Activated CD8-positive, alpha-beta T cell treated with anti-CD3 and anti-CD28 coated beads, Interleukin-2, amount 10 ng/mL, durations not matched to agents 7 days and 5 days (primary cell): Measurements from ENCODE around the gene CDK14. TPM values are rescaled to one million over a fixed set of nuclear protein-coding genes. Genes with fewer than 3 reads are reported as not detected.

Experiments
- ATAC-seq: fragments of 150-1000 bp; cut with Tn5 transposase; one replicate; pipeline ENCODE4 v1.10.0; 2021; ENCODE audit warnings: moderate library complexity
- CTCF ChIA-PET: fragments of 350-600 bp; sonication (Branson Sonifier 250); formaldehyde crosslinking; loops from one replicate; lab custom pipeline; 2021; ENCODE audit warnings: antibody characterized with exemption; lab: Charles Lee
- POLR2A ChIA-PET: fragments of 350-600 bp; sonication (Branson Sonifier 250); formaldehyde crosslinking; loops from one replicate; lab custom pipeline; 2021; ENCODE audit warnings: antibody characterized with exemption; lab: Charles Lee
- DNase-seq: peaks from one replicate; pipeline ENCODE4 v3.0.0-alpha.2; 2020
- H3K27ac Mint-ChIP-seq: one replicate; pipeline ENCODE4 v1.8.0; 2021; ENCODE audit warnings: mild to moderate bottlenecking, mixed read lengths
- H3K27me3 Mint-ChIP-seq: one replicate; pipeline ENCODE4 v1.8.0; 2021; ENCODE audit warnings: low read depth, mixed read lengths
- H3K36me3 Mint-ChIP-seq: one replicate; pipeline ENCODE4 v1.8.0; 2021; ENCODE audit warnings: low read depth, mixed read lengths
- H3K4me1 Mint-ChIP-seq: one replicate; pipeline ENCODE4 v1.8.0; 2021; ENCODE audit warnings: low read depth, mixed read lengths
- H3K4me3 Mint-ChIP-seq: one replicate; pipeline ENCODE4 v1.8.0; 2021; ENCODE audit warnings: mild to moderate bottlenecking, mixed read lengths
- H3K9me3 Mint-ChIP-seq: one replicate; pipeline ENCODE4 v1.8.0; 2022; ENCODE audit warnings: mixed read lengths; ENCODE audit not compliant: insufficient read depth
- total RNA-seq, 2 experiments: library from RNA; stranded (reverse); gene quantifications; one replicate each; pipeline ENCODE4 v1.2.3, GENCODE V29; 2021

CDK14 gene
- total RNA-seq, 2 experiments from 2014 or later, result not detected

- ChIA-PET POLR2A (no interaction called here), CTCF (no interaction called here)
- no peak for DNase-seq
- no peak for ATAC-seq
- Mint-ChIP-seq H3K27me3 (no peaks in the 10 kb centered on the region), H3K4me1 (no peaks in the 10 kb centered on the region), H3K9me3 (no peaks in the 10 kb centered on the region), H3K4me3 (no peak overlapping the region), H3K36me3 (no peaks in the 10 kb centered on the region), H3K27ac (no peak overlapping the region)
Observed at GRCh38 chr7:90833443-90833842, 237.3 kb downstream of the CDK14 start.

- no peaks in the 10 kb centered on the region for H3K27me3 Mint-ChIP-seq
- ATAC-seq (no peak), DNase-seq (no peak)
- ChIA-PET CTCF (no interaction called here), POLR2A (no interaction called here)
- H3K4me3 Mint-ChIP-seq, result no peak overlapping the region
- peaks cover 7% of the 10 kb centered on the region for H3K9me3 Mint-ChIP-seq
- H3K36me3 Mint-ChIP-seq, result no peaks in the 10 kb centered on the region
- no peaks in the 10 kb centered on the region for H3K4me1 Mint-ChIP-seq
- no peak overlapping the region for H3K27ac Mint-ChIP-seq
Observed at GRCh38 chr7:90834771-90835170, 238.7 kb downstream of the CDK14 start.

GRCh38 chr7:90835861-90836260 is 239.7 kb downstream of the CDK14 start:
- Mint-ChIP-seq H3K36me3 (no peaks in the 10 kb centered on the region), H3K4me1 (no peaks in the 10 kb centered on the region), H3K9me3 (peaks cover 7% of the 10 kb centered on the region), H3K4me3 (no peak overlapping the region), H3K27me3 (no peaks in the 10 kb centered on the region), H3K27ac (no peak overlapping the region)
- POLR2A ChIA-PET, result no interaction called here
- CTCF ChIA-PET, result no interaction called here
- ATAC-seq (no peak), DNase-seq (no peak)

GRCh38 chr7:90836937-90837336 is 240.8 kb downstream of the CDK14 start:
- ATAC-seq (no peak), DNase-seq (no peak)
- POLR2A ChIA-PET, result no interaction called here
- CTCF ChIA-PET, result no interaction called here
- Mint-ChIP-seq H3K36me3 (no peaks in the 10 kb centered on the region), H3K27ac (no peak overlapping the region), H3K9me3 (peaks cover 7% of the 10 kb centered on the region), H3K27me3 (no peaks in the 10 kb centered on the region), H3K4me3 (no peak overlapping the region), H3K4me1 (no peaks in the 10 kb centered on the region)

- H3K4me3 Mint-ChIP-seq, result no peak overlapping the region
- POLR2A ChIA-PET, result no interaction called here
- H3K27me3 Mint-ChIP-seq, result no peaks in the 10 kb centered on the region
- H3K27ac Mint-ChIP-seq, result no peak overlapping the region
- CTCF ChIA-PET, result no interaction called here
- no peaks in the 10 kb centered on the region for H3K36me3 Mint-ChIP-seq
- DNase-seq (no peak), ATAC-seq (no peak)
- peaks cover 7% of the 10 kb centered on the region for H3K9me3 Mint-ChIP-seq
- H3K4me1 Mint-ChIP-seq, result no peaks in the 10 kb centered on the region
Observed at GRCh38 chr7:90838799-90839198, 242.7 kb downstream of the CDK14 start.

DNA sequence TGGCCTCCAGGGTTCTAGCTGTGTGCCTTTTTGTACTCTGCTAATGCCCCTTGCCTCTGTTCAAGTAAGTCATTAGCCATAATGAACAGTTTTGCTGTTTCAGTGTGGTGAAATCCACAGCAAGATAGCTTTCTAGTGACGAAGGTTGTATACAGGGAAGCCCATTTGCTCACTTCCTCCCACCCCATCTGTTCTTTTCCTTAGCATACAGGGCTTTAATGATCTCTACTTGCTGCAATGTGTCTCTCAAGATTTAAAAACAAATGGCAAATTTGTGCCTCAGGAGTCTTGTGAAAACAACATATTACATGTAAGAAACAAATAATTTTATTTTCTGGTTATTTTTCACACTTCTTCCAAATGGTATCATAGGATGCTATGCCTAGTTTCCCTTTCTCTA is 243.2 kb downstream of the CDK14 start:
- Mint-ChIP-seq H3K4me3 (no peak overlapping the region), H3K27ac (no peak overlapping the region), H3K27me3 (no peaks in the 10 kb centered on the region), H3K9me3 (peaks cover 7% of the 10 kb centered on the region), H3K4me1 (no peaks in the 10 kb centered on the region), H3K36me3 (no peaks in the 10 kb centered on the region)
- ChIA-PET CTCF (no interaction called here), POLR2A (no interaction called here)
- ATAC-seq (no peak), DNase-seq (no peak)

- Mint-ChIP-seq H3K4me3 (no peak overlapping the region), H3K27me3 (no peaks in the 10 kb centered on the region), H3K9me3 (peaks cover 7% of the 10 kb centered on the region), H3K27ac (no peak overlapping the region), H3K4me1 (no peaks in the 10 kb centered on the region), H3K36me3 (no peaks in the 10 kb centered on the region)
- ATAC-seq (no peak), DNase-seq (no peak)
- CTCF ChIA-PET, result no interaction called here
- POLR2A ChIA-PET, result no interaction called here
Observed at GRCh38 chr7:90839727-90840291, 243.7 kb downstream of the CDK14 start.

- ATAC-seq (no peak), DNase-seq (no peak)
- Mint-ChIP-seq H3K36me3 (no peaks in the 10 kb centered on the region), H3K27me3 (no peaks in the 10 kb centered on the region), H3K4me3 (no peak overlapping the region), H3K4me1 (no peaks in the 10 kb centered on the region), H3K27ac (no peak overlapping the region), H3K9me3 (peaks cover 7% of the 10 kb centered on the region)
- CTCF ChIA-PET, result no interaction called here
- POLR2A ChIA-PET, result no interaction called here
Observed at GRCh38 chr7:90841759-90842429, 245.8 kb downstream of the CDK14 start.

DNA sequence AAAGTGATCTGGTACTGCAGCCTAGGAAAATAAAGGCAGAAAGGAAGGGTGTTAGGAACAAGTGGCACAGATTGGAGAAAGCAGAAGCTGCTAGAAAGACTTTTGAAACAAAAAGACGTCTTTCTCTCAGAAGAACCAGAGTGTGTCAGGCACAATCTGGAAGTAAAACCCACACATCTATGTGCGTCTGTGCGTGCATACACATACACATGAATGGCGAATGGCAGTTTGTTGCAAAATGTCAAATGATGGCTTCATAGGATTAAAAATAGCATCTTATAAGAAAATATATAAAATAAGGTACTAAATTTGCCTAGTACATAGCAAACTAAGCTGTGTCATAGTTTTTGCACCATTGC is 246.3 kb downstream of the CDK14 start:
- H3K27ac Mint-ChIP-seq, result no peak overlapping the region
- no peaks in the 10 kb centered on the region for H3K36me3 Mint-ChIP-seq
- H3K27me3 Mint-ChIP-seq, result no peaks in the 10 kb centered on the region
- DNase-seq (no peak), ATAC-seq (no peak)
- ChIA-PET CTCF (no interaction called here), POLR2A (no interaction called here)
- peaks cover 7% of the 10 kb centered on the region for H3K9me3 Mint-ChIP-seq
- H3K4me1 Mint-ChIP-seq, result no peaks in the 10 kb centered on the region
- H3K4me3 Mint-ChIP-seq, result no peak overlapping the region

DNA sequence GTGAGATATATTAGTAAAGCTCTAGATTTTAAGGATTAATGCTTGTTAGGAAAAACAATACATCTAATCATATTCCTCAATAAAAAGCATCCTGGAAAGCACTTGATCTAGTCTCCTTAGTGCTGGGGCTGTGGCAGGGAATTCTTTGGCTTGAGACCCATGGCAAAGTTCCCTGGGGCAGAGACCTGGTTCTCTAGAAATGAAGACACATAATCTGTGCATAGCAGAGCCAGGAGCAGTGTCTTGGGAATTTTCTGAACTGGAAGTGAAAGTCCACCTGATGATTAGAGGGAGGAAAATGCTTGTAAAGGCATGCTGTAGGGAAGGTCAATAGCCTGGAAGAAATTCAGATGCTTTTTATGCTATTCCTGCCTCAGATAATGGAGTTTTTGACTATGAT is 247.4 kb downstream of the CDK14 start:
- Mint-ChIP-seq H3K9me3 (peaks cover 7% of the 10 kb centered on the region), H3K4me3 (no peak overlapping the region), H3K36me3 (no peaks in the 10 kb centered on the region), H3K27me3 (no peaks in the 10 kb centered on the region), H3K4me1 (no peaks in the 10 kb centered on the region), H3K27ac (no peak overlapping the region)
- ATAC-seq (no peak), DNase-seq (no peak)
- CTCF ChIA-PET, result no interaction called here
- POLR2A ChIA-PET, result no interaction called here

DNA sequence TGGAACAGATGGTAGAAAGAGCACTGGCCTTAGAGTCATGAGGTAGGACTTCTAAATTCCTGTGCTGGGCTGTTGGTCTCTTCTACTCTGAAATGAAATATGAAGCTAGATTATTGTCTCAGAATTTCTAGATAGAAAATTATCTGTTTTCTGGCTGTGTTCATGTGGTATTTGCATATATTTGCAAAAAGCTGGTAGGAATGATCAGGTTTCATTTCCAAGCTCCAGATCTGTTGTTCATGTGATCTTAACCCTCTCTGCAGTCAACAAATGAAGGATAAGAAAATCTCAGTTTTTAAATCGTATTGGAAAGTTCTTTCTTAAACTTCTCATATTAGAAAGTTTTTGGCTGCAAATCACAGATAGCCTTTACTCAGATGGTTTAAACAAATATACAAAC is 248.3 kb downstream of the CDK14 start:
- CTCF ChIA-PET, result no interaction called here
- Mint-ChIP-seq H3K4me1 (no peaks in the 10 kb centered on the region), H3K4me3 (no peak overlapping the region), H3K9me3 (no peaks in the 10 kb centered on the region), H3K27me3 (no peaks in the 10 kb centered on the region), H3K36me3 (no peaks in the 10 kb centered on the region), H3K27ac (no peak overlapping the region)
- no peak for ATAC-seq
- no peak for DNase-seq
- POLR2A ChIA-PET, result no interaction called here

GRCh38 chr7:90846192-90846591 is 250.1 kb downstream of the CDK14 start:
- POLR2A ChIA-PET, result no interaction called here

GRCh38 chr7:90850066-90850465 is 253.9 kb downstream of the CDK14 start:
- H3K36me3 Mint-ChIP-seq, result no peaks in the 10 kb centered on the region
- H3K4me3 Mint-ChIP-seq, result no peak overlapping the region
- DNase-seq, result no peak
- ChIA-PET POLR2A (no interaction called here), CTCF (no interaction called here)
- no peak overlapping the region for H3K27ac Mint-ChIP-seq
- H3K9me3 Mint-ChIP-seq, result no peaks in the 10 kb centered on the region
- ATAC-seq, result no peak
- H3K4me1 Mint-ChIP-seq, result no peaks in the 10 kb centered on the region
- no peaks in the 10 kb centered on the region for H3K27me3 Mint-ChIP-seq

More at GRCh38 chr7:90846192-90846591, 250.1 kb downstream of the CDK14 start:
- Mint-ChIP-seq H3K4me1 (no peaks in the 10 kb centered on the region), H3K27ac (no peak overlapping the region), H3K9me3 (no peaks in the 10 kb centered on the region), H3K4me3 (no peak overlapping the region), H3K36me3 (no peaks in the 10 kb centered on the region), H3K27me3 (no peaks in the 10 kb centered on the region)
- ATAC-seq (no peak), DNase-seq (no peak)
- CTCF ChIA-PET, result no interaction called here
